Non-pigmented ciliary epithelial cell (primary cell): ENCODE measurements around the gene IFI44L.

ENCODE experiments used
- DNase-seq: peaks from one replicate; pipeline ENCODE4 v3.0.0-alpha.2; 2010; ENCODE audit warnings: low read depth

Gene IFI44L

GRCh38 chr1:78688697-78689096, 68.4 kb downstream of the IFI44L start:
- DNase-seq, result peak; percentile 28

DNA sequence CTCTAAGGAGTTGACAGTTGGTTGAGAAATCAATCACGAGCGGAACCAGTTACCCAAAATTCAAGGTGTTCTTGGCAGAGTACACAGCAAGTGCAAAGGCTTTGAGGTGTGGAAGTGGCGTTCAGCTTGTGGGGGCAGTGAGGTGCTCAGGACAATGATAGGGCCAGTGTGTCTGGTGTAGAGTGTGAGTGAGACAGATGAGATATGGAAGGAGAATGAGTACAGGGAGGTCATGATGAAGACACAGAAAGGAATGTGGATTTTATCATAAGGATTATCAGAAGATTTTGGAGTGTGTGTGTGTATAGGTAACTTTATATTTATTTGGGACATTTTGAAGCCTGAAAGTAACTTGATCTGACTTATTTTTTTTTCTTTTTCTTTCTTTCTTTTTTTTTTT, 70.3 kb downstream of the IFI44L start:
- DNase-seq, result no peak

- DNase-seq, result no peak
These were observed 71.9 kb downstream of the IFI44L start for GRCh38 chr1:78691995-78692747.
